ENCODE data around the gene BPGM. TPM values are rescaled to one million over a fixed set of nuclear protein-coding genes. Genes with fewer than 3 reads are reported as not detected.

The BPGM gene
- total RNA-seq, 1 donor from 2014 or later = 21.1 TPM

GRCh38 chr7:134669388-134669787, 22.7 kb downstream of the BPGM start:
- no peak overlapping the region for H3K27ac Mint-ChIP-seq (ENCODE audit: unreplicated experiment)
- TF ChIP-seq, protein P1, sequence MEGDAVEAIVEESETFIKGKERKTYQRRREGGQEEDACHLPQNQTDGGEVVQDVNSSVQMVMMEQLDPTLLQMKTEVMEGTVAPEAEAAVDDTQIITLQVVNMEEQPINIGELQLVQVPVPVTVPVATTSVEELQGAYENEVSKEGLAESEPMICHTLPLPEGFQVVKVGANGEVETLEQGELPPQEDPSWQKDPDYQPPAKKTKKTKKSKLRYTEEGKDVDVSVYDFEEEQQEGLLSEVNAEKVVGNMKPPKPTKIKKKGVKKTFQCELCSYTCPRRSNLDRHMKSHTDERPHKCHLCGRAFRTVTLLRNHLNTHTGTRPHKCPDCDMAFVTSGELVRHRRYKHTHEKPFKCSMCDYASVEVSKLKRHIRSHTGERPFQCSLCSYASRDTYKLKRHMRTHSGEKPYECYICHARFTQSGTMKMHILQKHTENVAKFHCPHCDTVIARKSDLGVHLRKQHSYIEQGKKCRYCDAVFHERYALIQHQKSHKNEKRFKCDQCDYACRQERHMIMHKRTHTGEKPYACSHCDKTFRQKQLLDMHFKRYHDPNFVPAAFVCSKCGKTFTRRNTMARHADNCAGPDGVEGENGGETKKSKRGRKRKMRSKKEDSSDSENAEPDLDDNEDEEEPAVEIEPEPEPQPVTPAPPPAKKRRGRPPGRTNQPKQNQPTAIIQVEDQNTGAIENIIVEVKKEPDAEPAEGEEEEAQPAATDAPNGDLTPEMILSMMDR (conservative IDR thresholded peaks at IDR 0.05) = no peak

DNA sequence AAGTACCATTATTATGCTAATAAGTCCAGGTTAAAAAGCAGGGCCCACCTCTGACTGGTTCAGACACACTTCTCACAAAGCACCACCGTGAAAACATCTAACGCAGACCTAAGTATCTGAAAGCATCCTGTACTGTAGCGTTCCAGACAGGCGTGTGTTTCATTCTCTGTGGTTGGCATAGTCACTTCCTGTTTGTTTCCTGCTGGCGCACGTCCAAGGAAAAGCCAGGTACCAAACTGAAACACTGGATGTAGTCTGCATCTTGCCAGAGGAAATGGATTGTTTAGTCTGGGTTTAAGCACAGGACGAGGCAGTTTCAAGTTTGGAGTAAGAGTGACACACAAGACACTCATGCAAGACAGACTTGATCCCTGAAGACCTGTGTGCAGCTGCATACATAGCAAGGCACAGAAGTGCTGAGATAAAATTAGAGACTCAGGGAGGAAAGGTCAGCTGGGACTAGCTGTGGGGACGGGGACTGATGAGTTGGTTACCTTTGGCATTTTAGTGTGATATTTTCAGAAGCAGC, 23.3 kb downstream of the BPGM start:
- Mint-ChIP-seq H3K9me3 (peaks cover 7% of the 10 kb centered on the region), H3K36me3 (ENCODE audit: low read depth) (peaks cover 17% of the 10 kb centered on the region), H3K4me1 (peaks cover 4% of the 10 kb centered on the region), H3K4me3 (no peak overlapping the region), H3K27ac (ENCODE audit: unreplicated experiment) (no peak overlapping the region), H3K27me3 (ENCODE audit: low read depth) (no peaks in the 10 kb centered on the region)
- TF ChIP-seq, protein P1 (conservative IDR thresholded peaks at IDR 0.05) = no peak
- DNase-seq (ENCODE audit: low read depth, low spot score) = no peak

More at GRCh38 chr7:134669388-134669787, 22.7 kb downstream of the BPGM start:
- peaks cover 3% of the 10 kb centered on the region for H3K9me3 Mint-ChIP-seq
- no peaks in the 10 kb centered on the region for H3K27me3 Mint-ChIP-seq (ENCODE audit: low read depth)
- peaks cover 14% of the 10 kb centered on the region for H3K36me3 Mint-ChIP-seq (ENCODE audit: low read depth)
- no peak for DNase-seq (ENCODE audit: low read depth, low spot score)
- no peak overlapping the region for H3K4me3 Mint-ChIP-seq
- H3K4me1 Mint-ChIP-seq = peaks cover 4% of the 10 kb centered on the region

- no peak overlapping the region for H3K4me3 Mint-ChIP-seq
- peaks cover 4% of the 10 kb centered on the region for H3K4me1 Mint-ChIP-seq
- H3K36me3 Mint-ChIP-seq (ENCODE audit: low read depth) = peaks cover 21% of the 10 kb centered on the region
- TF ChIP-seq, protein P1 (conservative IDR thresholded peaks at IDR 0.05) = no peak
- H3K27me3 Mint-ChIP-seq (ENCODE audit: low read depth) = no peaks in the 10 kb centered on the region
- H3K9me3 Mint-ChIP-seq = peaks cover 7% of the 10 kb centered on the region
- no peak for DNase-seq (ENCODE audit: low read depth, low spot score)
- H3K27ac Mint-ChIP-seq (ENCODE audit: unreplicated experiment) = no peak overlapping the region
Observed at GRCh38 chr7:134671609-134672008, 25.0 kb downstream of the BPGM start.

- Mint-ChIP-seq H3K27me3 (ENCODE audit: low read depth) (no peaks in the 10 kb centered on the region), H3K27ac (ENCODE audit: unreplicated experiment) (no peak overlapping the region), H3K4me3 (no peak overlapping the region), H3K9me3 (peaks cover 7% of the 10 kb centered on the region), H3K36me3 (ENCODE audit: low read depth) (peaks cover 18% of the 10 kb centered on the region), H3K4me1 (peaks cover 4% of the 10 kb centered on the region)
- TF ChIP-seq, protein P1 (conservative IDR thresholded peaks at IDR 0.05) = no peak
- DNase-seq (ENCODE audit: low read depth, low spot score) = no peak
Observed at GRCh38 chr7:134674424-134674823, 27.8 kb downstream of the BPGM start.

DNA sequence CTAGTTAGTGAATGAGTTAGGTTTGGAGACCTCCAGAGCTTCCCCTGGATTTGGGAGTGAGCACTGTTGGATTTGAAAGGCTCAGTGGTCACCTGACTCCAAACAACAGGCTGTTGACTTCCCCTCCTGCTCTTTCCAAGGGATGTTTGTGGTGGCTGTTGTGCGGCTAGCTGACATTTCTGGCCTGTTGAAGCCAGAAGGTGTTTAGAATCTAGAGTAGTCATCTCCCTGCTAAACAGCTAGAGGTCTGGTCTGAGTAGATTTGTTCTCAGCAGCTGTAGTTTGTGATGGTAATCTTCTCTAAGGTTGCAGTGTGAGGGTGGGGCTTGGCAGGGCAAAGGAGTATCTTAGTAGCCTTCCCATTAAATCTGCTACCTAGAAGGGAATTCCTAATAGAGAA, 30.1 kb downstream of the BPGM start:
- no peak overlapping the region for H3K27ac Mint-ChIP-seq (ENCODE audit: unreplicated experiment)
- peaks cover 26% of the 10 kb centered on the region for H3K36me3 Mint-ChIP-seq (ENCODE audit: low read depth)
- DNase-seq (ENCODE audit: low read depth, low spot score) = no peak
- H3K4me3 Mint-ChIP-seq = no peak overlapping the region
- H3K9me3 Mint-ChIP-seq = peaks cover 7% of the 10 kb centered on the region
- TF ChIP-seq, protein P1 (conservative IDR thresholded peaks at IDR 0.05) = no peak
- H3K4me1 Mint-ChIP-seq = no peaks in the 10 kb centered on the region
- no peaks in the 10 kb centered on the region for H3K27me3 Mint-ChIP-seq (ENCODE audit: low read depth)

Measured in neural crest cell (in vitro differentiated cells).